Heart right ventricle (tissue), 16 donors: Measurements from ENCODE around the gene ECHS1. TPM values are rescaled to one million over a fixed set of nuclear protein-coding genes. Genes with fewer than 3 reads are reported as not detected.

Source experiments
- ATAC-seq, 8 donors: fragments of 200-7000 bp; cut with Tn5 transposase; one replicate each; pipeline ENCODE4 v1.9.1; 2020; ENCODE audit warnings: mild to moderate bottlenecking in 8 of 8, moderate library complexity in 8 of 8, moderate number of reproducible peaks in 1 of 8
- DNase-seq, 2 donors: peaks; one replicate each; pipeline ENCODE4 v3.0.0-alpha.2; 2020
- H3K27ac ChIP-seq, 10 donors: fragments of 200-600 bp; sonication (generic) in 2 of 10; one replicate each; pipeline versions ENCODE4 v1.5.0 to v1.8.0; 2020 to 2022; ENCODE audit warnings: mild to moderate bottlenecking in 3 of 10
- H3K27me3 ChIP-seq, 7 donors: fragments of 200-600 bp; one replicate each; pipeline ENCODE4 v1.8.0; 2021 to 2022; ENCODE audit warnings: mild to moderate bottlenecking in 2 of 7
- H3K36me3 ChIP-seq, 9 donors: fragments of 200-600 bp; sonication (generic) in 1 of 9; one replicate each; pipeline versions ENCODE4 v1.5.0 to v1.8.0; 2020 to 2022; ENCODE audit warnings: mild to moderate bottlenecking in 2 of 9
- H3K4me1 ChIP-seq, 9 donors: fragments of 200-600 bp; sonication (generic) in 1 of 9; one replicate each; pipeline versions ENCODE4 v1.5.0 to v1.8.0; 2020 to 2022; ENCODE audit warnings: mild to moderate bottlenecking in 4 of 9
- H3K4me3 ChIP-seq, 10 donors: fragments of 200-600 bp; sonication (generic) in 2 of 10; one replicate each; pipeline versions ENCODE4 v1.5.0 to v1.8.0; 2020 to 2022; ENCODE audit warnings: mild to moderate bottlenecking in 7 of 10, moderate library complexity in 2 of 10
- H3K9me3 ChIP-seq, 11 donors: fragments of 200-600 bp in 10 of 11; sonication (generic) in 2 of 11; one replicate each; pipeline versions ENCODE4 v1.5.0 to v1.8.0; 2013 to 2022; ENCODE audit warnings: mild to moderate bottlenecking in 2 of 11, control low read depth in 1 of 11, moderate library complexity in 1 of 11
- CTCF ChIP-seq, 9 donors: fragments of 200-600 bp; sonication (generic) in 2 of 9; IDR thresholded peaks; one replicate each; pipeline versions ENCODE4 v1.5.0 to v1.8.0; 2021 to 2022; ENCODE audit warnings: antibody characterized with exemption in 9 of 9, mild to moderate bottlenecking in 5 of 9, moderate library complexity in 1 of 9
- WGBS, 2 donors: extraction: QIAGEN DNeasy Blood & Tissue Kit; methylation state at CpG; one replicate each; pipeline ENCODE4 v1.1.7; 2013; ENCODE audit warnings: inconsistent platforms in 1 of 2; 5-methylcytosine and 5-hydroxymethylcytosine counted together
- intact Hi-C, 10 donors: fragments of 100-400 bp; cut with DNase I; formaldehyde crosslinking; loops; one replicate each; pipeline versions ENCODE4 v1.11.1 to v1.14.2; 2022
- polyA plus RNA-seq, 2 donors: library from polyadenylated mRNA; stranded (reverse); fragments of 200-250 nt; gene quantifications; one replicate each; pipeline ENCODE4 v1.2.3, GENCODE V29; 2013
- total RNA-seq, 10 donors: library from RNA; stranded (reverse); fragmentation: NEBNext Ultra II Directional in 3 of 10; extraction: Animal tissue kit (Norgen Biotek cat#: 25700) in 3 of 10; gene quantifications; one replicate each; pipeline versions ENCODE4 v1.2.1 to v1.2.4, GENCODE V29; 2021 to 2023
- donor health status: Arrhythmogenic right ventricular cardiomyopathy.
- donor health status: ischemic (EF 13 %, LVEDD 7.1; RV severe dilation, severe dysfunction).
- donor health status: healthy with polysubstance abuse.
- donor health status: DM: no; HTN: yes; CAD: no.
- donor health status: DM: no; HTN: no; CAD: no.
- donor health status: ischemic (EF 25% LVEDD 6.9; RV normal size, moderate dysfunction).
- donor health status: ischemic (EF 25% LVEDD 5.7; RV mildly dilated, moderate dysfunction).
- donor health status: healthy.
- donor health status: DM: yes; HTN: yes; CAD: no.
- donor health status: Ischemic cardiomyopathy.
- donor health status: ischemic (EF 35%, LVEDD 5.7; RV mildly dilated, moderate dysfunction).
- donor health status: nonischemic (EF 11% LVEDD 7.7; RV severe dilation, severe dysfunction).
- donor health status: DM: yes; HTN: yes; CAD: no.
- donor health status: PGD.
- donor health status: ischemic (EF 29% LVEDD 5.4; RV normal size, mild dysfunction).
- donor health status: nonischemic (EF 23%, LVEDD 6.1; RV moderate dilation, normal function).

ECHS1 gene
- total and polyA plus RNA-seq, 12 donors, result 117 to 275 (median 213) TPM

GRCh38 chr10:133365461-133366129 lies 7.6 kb downstream of the ECHS1 start:
- Histone ChIP-seq H3K36me3 (peaks cover 0 to 91% (median 54%) of the 10 kb centered on the region in 9 donors), H3K27me3 (no peaks in the 10 kb centered on the region), H3K4me3 (no peak overlapping the region), H3K4me1 (peaks cover 0 to 9% (median 0%) of the 10 kb centered on the region in 9 donors), H3K27ac (peak overlapping the region in 3 of 10 donors; percentile 22 to 58 (median 40)), H3K9me3 (peaks cover 0 to 6% (median 0%) of the 10 kb centered on the region in 11 donors)
- intact Hi-C loops, result no loop called here
- TF ChIP-seq CTCF (IDR thresholded peaks at IDR 0.05), result no peak
- WGBS, 2 donors, result 84 to 87% methylated on average over 13 of the region's 13 CpGs
- ATAC-seq, result no peak
- DNase-seq, result no peak

GRCh38 chr10:133364645-133365431 lies 8.3 kb downstream of the ECHS1 start:
- Histone ChIP-seq H3K36me3 (peaks cover 0 to 83% (median 47%) of the 10 kb centered on the region in 9 donors), H3K27me3 (no peaks in the 10 kb centered on the region), H3K4me3 (no peak overlapping the region), H3K9me3 (peaks cover 0 to 6% (median 0%) of the 10 kb centered on the region in 11 donors), H3K27ac (peak overlapping the region in 6 of 10 donors; percentile 15 to 58 (median 32)), H3K4me1 (peaks cover 0 to 9% (median 0%) of the 10 kb centered on the region in 9 donors)
- TF ChIP-seq CTCF (IDR thresholded peaks at IDR 0.05), result no peak
- ATAC-seq, result peak in 4 of 8 donors; percentile 8 to 46 (median 40)
- intact Hi-C loops, result no loop called here
- DNase-seq, result no peak
- 71 to 83% methylated on average over 29 of the region's 29 CpGs for WGBS, 2 donors

- intact Hi-C loops, result no loop called here
- no peaks in the 10 kb centered on the region for H3K27me3 ChIP-seq
- DNase-seq (no peak), ATAC-seq (no peak)
- H3K27ac ChIP-seq, result no peak overlapping the region
- H3K4me1 ChIP-seq, result peaks cover 0 to 14% (median 0%) of the 10 kb centered on the region in 9 donors
- no peak overlapping the region for H3K4me3 ChIP-seq
- WGBS, 2 donors, result 87 to 95% methylated on average over 13 of the region's 13 CpGs
- peaks cover 0 to 63% (median 30%) of the 10 kb centered on the region in 9 donors for H3K36me3 ChIP-seq
- H3K9me3 ChIP-seq, result peaks cover 0 to 6% (median 0%) of the 10 kb centered on the region in 11 donors
- TF ChIP-seq CTCF (IDR thresholded peaks at IDR 0.05), result no peak
These were observed 10.3 kb downstream of the ECHS1 start for GRCh38 chr10:133362846-133363245.

DNA sequence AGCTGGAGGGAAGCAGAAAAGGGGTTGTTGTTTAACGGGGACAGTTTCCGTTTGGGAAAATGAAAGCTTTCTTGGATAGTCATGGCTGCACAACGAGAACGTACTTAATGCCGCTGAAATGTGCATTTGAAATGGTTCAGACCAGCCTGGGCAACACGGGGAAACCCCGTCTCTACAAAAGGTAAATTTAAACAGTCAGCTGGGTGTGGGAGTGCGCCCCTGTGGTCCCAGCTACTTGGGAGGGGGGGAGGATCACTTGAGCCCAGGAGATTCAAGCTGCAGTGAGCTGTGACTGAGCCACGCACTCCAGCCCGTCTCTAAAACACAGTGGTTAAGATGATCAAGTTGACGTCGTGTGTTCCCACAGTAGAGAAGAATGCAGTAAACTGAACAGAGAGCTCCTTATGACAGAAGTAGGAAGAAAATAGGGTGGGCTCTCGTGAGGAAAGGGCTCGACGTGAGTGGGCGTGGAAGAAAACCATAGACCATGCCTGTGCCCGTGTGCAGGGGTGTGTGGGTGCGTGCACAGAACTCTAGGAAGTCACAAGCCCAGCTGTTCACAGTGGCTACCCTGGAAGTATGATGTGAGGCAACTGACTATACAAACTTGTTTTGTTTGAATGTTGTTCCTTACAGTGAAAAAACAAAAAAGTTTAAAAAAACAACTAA lies 11.2 kb downstream of the ECHS1 start:
- DNase-seq, result no peak
- 83% methylated on average over 18 of the region's 18 CpGs for WGBS, 2 donors
- intact Hi-C loops, result no loop called here
- no peak for ATAC-seq
- H3K36me3 ChIP-seq, result peaks cover 0 to 56% (median 26%) of the 10 kb centered on the region in 9 donors
- peaks cover 0 to 6% (median 0%) of the 10 kb centered on the region in 11 donors for H3K9me3 ChIP-seq
- H3K27ac ChIP-seq, result no peak overlapping the region
- peaks cover 0 to 22% (median 8%) of the 10 kb centered on the region in 9 donors for H3K4me1 ChIP-seq
- no peak overlapping the region for H3K4me3 ChIP-seq
- no peaks in the 10 kb centered on the region for H3K27me3 ChIP-seq
- no peak for TF ChIP-seq CTCF (IDR thresholded peaks at IDR 0.05)
